ENCODE measurements around the gene HAO2. TPM values are rescaled to one million over a fixed set of nuclear protein-coding genes. Genes with fewer than 3 reads are reported as not detected.

HAO2 gene
- total RNA-seq, 1 donor from 2014 or later: not detected

GRCh38 chr1:119359730-119360129 lies 8.9 kb upstream of the HAO2 start:
- Mint-ChIP-seq H3K4me1 (ENCODE audit: low read depth) (peaks cover 9% of the 10 kb centered on the region), H3K27me3 (peaks cover 9% of the 10 kb centered on the region), H3K4me3 (ENCODE audit: low read depth) (no peak overlapping the region), H3K36me3 (ENCODE audit: insufficient read depth) (no peaks in the 10 kb centered on the region), H3K27ac (no peak overlapping the region), H3K9me3 (ENCODE audit: low read depth) (peaks cover 9% of the 10 kb centered on the region)
- no peak for DNase-seq (ENCODE audit: low spot score, unreplicated experiment)
- no peak for TF ChIP-seq CTCF (IDR thresholded peaks at IDR 0.05; ENCODE audit: unreplicated experiment)

- TF ChIP-seq CTCF (IDR thresholded peaks at IDR 0.05; ENCODE audit: unreplicated experiment): no peak
- peaks cover 6% of the 10 kb centered on the region for H3K9me3 Mint-ChIP-seq (ENCODE audit: low read depth)
- peaks cover 9% of the 10 kb centered on the region for H3K4me1 Mint-ChIP-seq (ENCODE audit: low read depth)
- no peak for DNase-seq (ENCODE audit: low spot score, unreplicated experiment)
- peaks cover 13% of the 10 kb centered on the region for H3K27me3 Mint-ChIP-seq
- H3K36me3 Mint-ChIP-seq (ENCODE audit: insufficient read depth): no peaks in the 10 kb centered on the region
- H3K27ac Mint-ChIP-seq: no peak overlapping the region
- H3K4me3 Mint-ChIP-seq (ENCODE audit: low read depth): no peak overlapping the region
Observed at GRCh38 chr1:119361205-119361604, 7.4 kb upstream of the HAO2 start.

- no peaks in the 10 kb centered on the region for H3K9me3 Mint-ChIP-seq (ENCODE audit: low read depth)
- peaks cover 13% of the 10 kb centered on the region for H3K27me3 Mint-ChIP-seq
- no peak overlapping the region for H3K4me3 Mint-ChIP-seq (ENCODE audit: low read depth)
- H3K36me3 Mint-ChIP-seq (ENCODE audit: insufficient read depth): no peaks in the 10 kb centered on the region
- peaks cover 9% of the 10 kb centered on the region for H3K4me1 Mint-ChIP-seq (ENCODE audit: low read depth)
- DNase-seq (ENCODE audit: low spot score, unreplicated experiment): no peak
- H3K27ac Mint-ChIP-seq: no peak overlapping the region
- no peak for TF ChIP-seq CTCF (IDR thresholded peaks at IDR 0.05; ENCODE audit: unreplicated experiment)
Observed at GRCh38 chr1:119361620-119362344, 6.8 kb upstream of the HAO2 start.

GRCh38 chr1:119363162-119363561 lies 5.4 kb upstream of the HAO2 start:
- Mint-ChIP-seq H3K36me3 (ENCODE audit: insufficient read depth) (no peaks in the 10 kb centered on the region), H3K4me3 (ENCODE audit: low read depth) (no peak overlapping the region), H3K27ac (no peak overlapping the region), H3K27me3 (peaks cover 13% of the 10 kb centered on the region), H3K4me1 (ENCODE audit: low read depth) (peaks cover 9% of the 10 kb centered on the region), H3K9me3 (ENCODE audit: low read depth) (no peaks in the 10 kb centered on the region)
- no peak for TF ChIP-seq CTCF (IDR thresholded peaks at IDR 0.05; ENCODE audit: unreplicated experiment)
- no peak for DNase-seq (ENCODE audit: low spot score, unreplicated experiment)

GRCh38 chr1:119364640-119365039 lies 3.9 kb upstream of the HAO2 start:
- no peak for DNase-seq (ENCODE audit: low spot score, unreplicated experiment)
- TF ChIP-seq CTCF (IDR thresholded peaks at IDR 0.05; ENCODE audit: unreplicated experiment): no peak
- no peak overlapping the region for H3K27ac Mint-ChIP-seq
- peaks cover 20% of the 10 kb centered on the region for H3K27me3 Mint-ChIP-seq
- no peak overlapping the region for H3K4me3 Mint-ChIP-seq (ENCODE audit: low read depth)
- H3K4me1 Mint-ChIP-seq (ENCODE audit: low read depth): peaks cover 9% of the 10 kb centered on the region
- no peaks in the 10 kb centered on the region for H3K36me3 Mint-ChIP-seq (ENCODE audit: insufficient read depth)
- H3K9me3 Mint-ChIP-seq (ENCODE audit: low read depth): no peaks in the 10 kb centered on the region

Data from progenitor cell of endocrine pancreas (in vitro differentiated cells).